ENCODE results near the gene FAXC. TPM values are rescaled to one million over a fixed set of nuclear protein-coding genes. Genes with fewer than 3 reads are reported as not detected.

The FAXC gene
- 2.5 and 6.2 TPM in 2 replicates for total RNA-seq

DNA sequence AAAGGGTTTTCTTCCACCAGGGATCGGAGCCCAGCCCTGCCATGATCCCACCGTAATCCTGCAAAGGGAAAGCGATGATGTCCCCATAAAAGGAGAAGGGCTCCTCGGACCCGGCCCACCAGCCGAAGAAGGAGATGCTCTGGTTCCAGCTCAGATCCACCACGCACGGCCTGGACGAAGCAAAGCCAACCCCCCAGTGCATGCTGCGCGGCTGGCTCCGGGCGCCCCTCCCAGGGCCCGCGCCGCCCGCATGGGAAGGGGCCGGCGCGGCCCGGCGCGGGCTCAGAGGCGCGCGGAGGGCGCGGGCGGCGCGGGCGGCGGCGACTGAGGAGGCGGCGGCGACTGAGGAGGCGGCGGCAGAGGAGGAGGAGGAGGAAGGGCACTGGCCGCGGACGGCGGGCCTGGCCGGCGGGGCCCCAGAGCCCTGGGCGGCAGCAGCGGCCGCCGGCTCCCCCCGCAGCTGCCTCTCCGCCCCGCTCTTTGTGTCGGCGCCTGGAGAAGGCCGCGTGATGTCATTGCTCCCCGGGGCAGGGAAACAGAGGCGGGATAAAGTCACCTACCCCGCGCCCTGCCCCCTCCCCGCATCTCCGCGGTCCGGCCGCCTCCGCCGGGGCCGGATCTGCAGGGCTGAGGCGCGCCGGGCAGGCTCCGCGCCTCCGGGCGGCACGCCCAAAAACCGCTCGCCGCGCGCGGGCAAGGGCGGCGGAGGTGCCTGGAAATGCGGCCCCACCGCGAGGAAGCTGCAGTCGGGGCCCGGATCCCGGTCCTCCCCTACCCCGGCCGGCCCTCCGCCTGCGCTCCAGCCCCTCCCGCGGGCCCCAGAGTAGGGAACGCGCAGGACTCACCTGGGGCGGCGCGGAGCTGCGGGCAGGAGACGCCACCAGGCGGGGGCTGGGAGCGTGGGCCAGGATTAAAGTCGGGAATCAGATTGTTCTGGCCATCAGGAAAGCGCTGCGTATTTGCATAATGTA is at the start of gene FAXC:
Gene FAXC, minus strand, starts transcription at position 504 of the 971 bp plus-strand sequence. Its CDS starts 302 bp downstream, at position 202.

DNA sequence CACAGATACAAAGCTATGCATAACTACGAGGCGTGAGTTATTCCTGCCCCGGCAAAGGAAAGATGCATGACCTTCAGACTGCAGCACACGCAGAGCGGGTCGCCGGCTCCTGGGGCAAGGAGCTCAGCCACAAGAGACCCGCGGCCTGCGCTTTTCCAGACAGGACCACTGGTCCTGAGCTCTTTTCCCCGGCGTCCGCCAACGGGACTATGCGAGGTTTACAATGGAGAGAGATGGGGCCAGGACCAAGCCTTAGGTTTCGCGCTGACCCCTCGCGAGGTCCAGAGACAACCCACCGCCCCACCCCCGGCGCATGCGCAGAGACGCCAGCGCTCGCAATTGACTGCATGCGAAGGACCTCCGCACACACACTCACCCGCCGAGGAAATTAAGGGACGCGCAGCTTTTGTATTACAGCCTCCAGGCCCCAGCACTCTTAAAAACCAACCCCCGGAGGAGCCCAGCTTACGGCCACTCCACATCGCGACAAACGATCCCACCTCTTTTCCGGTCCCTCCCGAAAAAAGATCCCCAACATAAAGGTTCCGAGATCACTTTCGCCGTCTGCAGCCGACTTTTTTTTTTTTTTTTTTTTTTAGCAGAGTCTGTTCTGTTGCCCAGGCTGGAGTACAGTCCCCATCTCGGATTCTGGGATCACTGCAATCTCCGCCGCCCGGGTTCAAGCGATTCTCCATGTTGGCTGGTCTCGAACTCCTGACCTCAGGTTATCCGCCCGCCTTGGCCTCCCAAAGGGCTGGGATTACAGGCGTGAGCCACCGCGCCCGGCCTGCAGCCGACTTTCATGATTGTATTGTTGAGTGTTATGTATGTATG is 44.4 kb upstream of the FAXC start, which contains the start of gene COQ3:
Gene COQ3, minus strand, starts transcription at position 498 of the 834 bp plus-strand sequence. Its CDS starts 16 bp downstream, at position 482.

Other genes with a start within 250 kb of the FAXC start
- gene COQ3, start 44.5 kb upstream of the FAXC start, total RNA-seq = 14.0 and 14.7 TPM in 2 replicates
- 27.9 and 33.8 TPM in 2 replicates for gene PNISR, start 75.6 kb upstream of the FAXC start, total RNA-seq
- gene USP45, start 165.7 kb upstream of the FAXC start, total RNA-seq = 7.6 and 11.1 TPM in 2 replicates
- gene CCNC, start 219.0 kb upstream of the FAXC start, total RNA-seq = 59.2 and 78.3 TPM in 2 replicates